Loucy (cell line): ENCODE measurements around the gene HLA-DRB1.

Experiments used
- H2AFZ ChIP-seq: fragments of 200-600 bp; sonication (generic); 2 replicates; pipeline ENCODE4 v1.6.0; 2016; ENCODE audit warnings: antibody characterized with exemption, mild to moderate bottlenecking, low read length, moderate library complexity
- H3F3A ChIP-seq: fragments of 200-600 bp; 2 replicates; pipeline ENCODE4 v1.6.0; 2016; ENCODE audit warnings: antibody characterized with exemption, low read depth, mild to moderate bottlenecking
- H3K27me3 ChIP-seq: fragments of 200-600 bp; sonication (generic); 2 replicates; pipeline ENCODE4 v1.6.1; 2014; ENCODE audit warnings: low read length, mild to moderate bottlenecking; ENCODE audit not compliant: insufficient read depth, poor library complexity, severe bottlenecking
- H3K36me3 ChIP-seq: fragments of 200-600 bp; sonication (generic); 2 replicates; pipeline ENCODE4 v1.6.1; 2016; ENCODE audit warnings: low read length; ENCODE audit not compliant: insufficient read depth
- H3K4me1 ChIP-seq: fragments of 200-600 bp; sonication (generic); 2 replicates; pipeline ENCODE4 v1.5.1; 2014; ENCODE audit warnings: low read length, mild to moderate bottlenecking; ENCODE audit not compliant: insufficient read depth, poor library complexity, severe bottlenecking
- H3K4me2 ChIP-seq: fragments of 200-600 bp; sonication (generic); 2 replicates; pipeline ENCODE4 v1.6.0; 2014; ENCODE audit warnings: antibody characterized with exemption, low read length, low read depth, mild to moderate bottlenecking; ENCODE audit not compliant: poor library complexity, severe bottlenecking
- H3K4me3 ChIP-seq: fragments of 200-600 bp; sonication (generic); 2 replicates; pipeline ENCODE4 v1.5.1; 2014; ENCODE audit warnings: low read length, mild to moderate bottlenecking, mixed read lengths; ENCODE audit not compliant: poor library complexity, severe bottlenecking
- H3K79me2 ChIP-seq: fragments of 200-600 bp; sonication (generic); 2 replicates; pipeline ENCODE4 v1.6.1; 2014; ENCODE audit warnings: low read length; ENCODE audit not compliant: insufficient read depth
- H3K9ac ChIP-seq: fragments of 200-600 bp; sonication (generic); 2 replicates; pipeline ENCODE4 v1.6.0; 2014; ENCODE audit warnings: mild to moderate bottlenecking, low read depth, low read length, moderate library complexity; ENCODE audit not compliant: poor library complexity, severe bottlenecking
- H3K9me2 ChIP-seq: fragments of 200-600 bp; sonication (generic); replicated peaks from 2 replicates; pipeline ENCODE4 v1.6.1; 2016; ENCODE audit warnings: low read depth, low read length, mixed read lengths
- H3K9me3 ChIP-seq: fragments of 200-600 bp; sonication (generic); 2 replicates; pipeline ENCODE4 v1.6.1; 2014; ENCODE audit warnings: mild to moderate bottlenecking, antibody characterized with exemption, low read length, low read depth; ENCODE audit not compliant: insufficient read depth
- H4K20me1 ChIP-seq: fragments of 200-600 bp; sonication (generic); 2 replicates; pipeline ENCODE4 v1.6.0; 2014; ENCODE audit warnings: antibody characterized with exemption, low read length, mild to moderate bottlenecking; ENCODE audit not compliant: insufficient read depth, poor library complexity, severe bottlenecking
- CTCF ChIP-seq: fragments of 200-600 bp; sonication (generic); conservative IDR thresholded peaks from 2 replicates; pipeline ENCODE4 v1.5.1; 2014; ENCODE audit warnings: mild to moderate bottlenecking, antibody characterized with exemption, low read length
- EZH2phosphoT487 ChIP-seq: fragments of 200-600 bp; IDR thresholded peaks from 2 replicates; pipeline ENCODE4 v1.6.1; 2018; ENCODE audit warnings: antibody characterized with exemption, mild to moderate bottlenecking, moderate library complexity, borderline replicate concordance

The HLA-DRB1 gene

DNA sequence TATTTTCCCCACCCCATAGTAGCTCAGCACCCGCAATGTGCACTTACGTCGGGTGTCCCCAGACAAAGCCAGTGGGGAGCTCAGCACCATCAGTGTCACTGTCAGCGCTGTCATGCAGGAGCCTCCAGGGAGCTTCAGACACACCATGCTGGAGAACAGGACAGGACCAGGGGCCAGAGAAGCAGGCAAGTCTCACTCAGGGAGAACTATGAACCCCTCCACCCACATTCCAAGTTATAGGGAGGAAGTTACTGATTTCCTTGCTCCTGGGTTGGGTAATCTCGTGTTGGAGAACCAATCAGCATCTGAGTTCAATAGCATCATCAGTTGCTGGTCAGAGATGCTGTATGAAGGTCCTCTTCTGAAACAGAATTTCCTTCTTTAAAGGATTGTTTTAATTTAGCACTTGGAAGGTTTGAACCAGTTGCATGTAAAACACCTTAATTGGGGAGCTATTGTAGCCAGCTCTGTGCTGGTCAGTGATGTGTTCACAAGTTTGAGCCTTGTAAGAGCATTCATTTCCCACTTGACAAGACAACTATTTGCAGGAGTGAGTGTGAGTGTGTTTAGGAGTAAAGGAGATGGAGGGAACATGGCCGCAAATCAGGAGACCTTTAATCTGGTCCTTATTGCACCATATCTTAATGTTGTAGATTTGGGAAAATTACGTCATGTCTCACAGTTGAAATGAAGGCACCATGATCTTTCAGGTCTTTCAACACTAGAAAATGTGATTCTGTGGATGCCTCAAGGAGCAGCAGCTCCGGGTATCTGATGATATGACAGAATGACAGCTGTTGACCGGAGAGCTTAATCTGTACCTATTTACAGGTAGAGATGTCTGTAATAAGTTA is at the start of gene HLA-DRB1:
TSS of gene HLA-DRB1 (minus strand) at position 253 of the 854 bp plus-strand sequence. CDS start at position 147, 106 bp downstream.
- Histone ChIP-seq H3K9me2 (no peaks in the 10 kb centered on the region), H3K36me3 (no peaks in the 10 kb centered on the region), H2AFZ (no peak within 1 kb of the TSS), H3K79me2 (no peaks in the 10 kb centered on the region), H3K4me3 (no peak within 1 kb of the TSS), H4K20me1 (no peaks in the 10 kb centered on the region), H3K9me3 (no peaks in the 10 kb centered on the region), H3K9ac (no peak within 1 kb of the TSS), H3K27me3 (no peaks in the 10 kb centered on the region), H3F3A (no peaks in the 10 kb centered on the region), H3K4me2 (no peak within 1 kb of the TSS), H3K4me1 (no peaks in the 10 kb centered on the region)
- no peak for TF ChIP-seq EZH2phosphoT487
- no peak for TF ChIP-seq CTCF

- no peak overlapping the region for H3K4me3 ChIP-seq
- peaks cover 3% of the 10 kb centered on the region for H3K27me3 ChIP-seq
- H3F3A ChIP-seq: no peaks in the 10 kb centered on the region
- no peaks in the 10 kb centered on the region for H3K36me3 ChIP-seq
- no peak overlapping the region for H3K9ac ChIP-seq
- H3K4me2 ChIP-seq: no peak overlapping the region
- no peak overlapping the region for H2AFZ ChIP-seq
- no peaks in the 10 kb centered on the region for H3K9me2 ChIP-seq
- TF ChIP-seq CTCF: no peak
- TF ChIP-seq EZH2phosphoT487: no peak
- H3K9me3 ChIP-seq: no peaks in the 10 kb centered on the region
- no peaks in the 10 kb centered on the region for H3K79me2 ChIP-seq
- H4K20me1 ChIP-seq: no peaks in the 10 kb centered on the region
- no peaks in the 10 kb centered on the region for H3K4me1 ChIP-seq
Observed at GRCh38 chr6:32638532-32639219, 49.0 kb upstream of the HLA-DRB1 start.

GRCh38 chr6:32637883-32638282 is 48.2 kb upstream of the HLA-DRB1 start:
- no peaks in the 10 kb centered on the region for H3K9me3 ChIP-seq
- H3K4me3 ChIP-seq: no peak overlapping the region
- no peaks in the 10 kb centered on the region for H3K4me1 ChIP-seq
- H3K79me2 ChIP-seq: no peaks in the 10 kb centered on the region
- no peaks in the 10 kb centered on the region for H3K9me2 ChIP-seq
- H3K36me3 ChIP-seq: no peaks in the 10 kb centered on the region
- H2AFZ ChIP-seq: no peak overlapping the region
- no peaks in the 10 kb centered on the region for H3F3A ChIP-seq
- H3K4me2 ChIP-seq: no peak overlapping the region
- H4K20me1 ChIP-seq: no peaks in the 10 kb centered on the region
- TF ChIP-seq CTCF (no peak), EZH2phosphoT487 (no peak)
- H3K27me3 ChIP-seq: peaks cover 3% of the 10 kb centered on the region
- H3K9ac ChIP-seq: no peak overlapping the region
